Natural killer cell (primary cell): Measurements from ENCODE around the gene RNF31. TPM values are rescaled to one million over a fixed set of nuclear protein-coding genes. Genes with fewer than 3 reads are reported as not detected.

ENCODE experiments used
- ATAC-seq, 3 donors: fragments of 150-1000 bp in 2 of 3; fragments of 200-7000 bp in 1 of 3; cut with Tn5 transposase; 1 replicate in 1 of 3; 2 replicates in 2 of 3; pipeline ENCODE4 v1.10.0; 2021; ENCODE audit warnings: mild to moderate bottlenecking in 2 of 3, moderate library complexity in 2 of 3
- DNase-seq, 2 donors: peaks; one replicate each; pipeline versions ENCODE4 v3.0.0 to v3.0.0-alpha.2; 2013 to 2021; ENCODE audit warnings: mixed read lengths in 1 of 2
- H3K27ac ChIP-seq: one replicate; pipeline ENCODE4 v1.5.1; 2013; ENCODE audit warnings: mild to moderate bottlenecking, low read length
- H3K27me3 ChIP-seq: one replicate; pipeline ENCODE4 v1.6.1; 2013; ENCODE audit warnings: low read length; ENCODE audit not compliant: control insufficient read depth, insufficient read depth
- H3K36me3 ChIP-seq: one replicate; pipeline ENCODE4 v1.6.1; 2013; ENCODE audit warnings: low read length; ENCODE audit not compliant: control insufficient read depth, insufficient read depth
- H3K4me1 ChIP-seq: one replicate; pipeline ENCODE4 v1.6.1; 2013; ENCODE audit warnings: low read length; ENCODE audit not compliant: control insufficient read depth, insufficient read depth
- H3K4me3 ChIP-seq: one replicate; pipeline ENCODE4 v1.5.1; 2013; ENCODE audit warnings: low read length
- H3K9me3 ChIP-seq: one replicate; pipeline ENCODE4 v1.6.1; 2013; ENCODE audit warnings: low read length; ENCODE audit not compliant: control insufficient read depth, insufficient read depth
- H3K27ac Mint-ChIP-seq, 2 donors: one replicate each; pipeline ENCODE4 v1.8.0; 2022; ENCODE audit warnings: mild to moderate bottlenecking in 2 of 2, mixed read lengths in 2 of 2, moderate library complexity in 1 of 2
- H3K27me3 Mint-ChIP-seq, 2 donors: one replicate each; pipeline ENCODE4 v1.8.0; 2022; ENCODE audit warnings: low read depth in 2 of 2, mixed read lengths in 2 of 2
- H3K36me3 Mint-ChIP-seq: one replicate; pipeline ENCODE4 v1.8.0; 2022; ENCODE audit warnings: mixed read lengths
- H3K4me1 Mint-ChIP-seq, 2 donors: one replicate each; pipeline ENCODE4 v1.8.0; 2022; ENCODE audit warnings: mixed read lengths in 2 of 2
- H3K4me3 Mint-ChIP-seq: one replicate; pipeline ENCODE4 v1.8.0; 2022; ENCODE audit warnings: mild to moderate bottlenecking, moderate library complexity, mixed read lengths
- H3K9me3 Mint-ChIP-seq, 2 donors: one replicate each; pipeline ENCODE4 v1.8.0; 2022; ENCODE audit warnings: mixed read lengths in 2 of 2
- CTCF ChIP-seq: fragments of 200-600 bp; IDR thresholded peaks from one replicate; pipeline ENCODE4 v1.8.0; 2022; ENCODE audit warnings: antibody characterized with exemption
- WGBS: methylation state at CpG from one replicate; pipeline ENCODE4 v1.1.7; 2013; ENCODE audit warnings: missing lambda C conversion rate; ENCODE audit not compliant: insufficient coverage; 5-methylcytosine and 5-hydroxymethylcytosine counted together
- intact Hi-C: fragments of 100-400 bp; cut with micrococcal nuclease; formaldehyde crosslinking; loops from one replicate; pipeline ENCODE4 v1.14.2; 2022
- total RNA-seq, 4 donors: library from RNA; stranded (reverse); fragments of 120-200 nt in 1 of 4; gene quantifications; one replicate each; pipeline versions ENCODE4 v1.2.3 to v1.2.4, GENCODE V29; 2013 to 2022

RNF31 gene
- total RNA-seq, 3 donors from 2014 or later (not counting 1 experiment from before 2014, with no cell fraction given) = 96.9 to 134 (median 125) TPM

GRCh38 chr14:24122416-24122815, 24.9 kb upstream of the RNF31 start:
- Histone ChIP-seq H3K36me3 (peaks cover 51% of the 10 kb centered on the region), H3K4me3 (no peak overlapping the region), H3K9me3 (no peaks in the 10 kb centered on the region), H3K27me3 (no peaks in the 10 kb centered on the region), H3K27ac (no peak overlapping the region), H3K4me1 (no peaks in the 10 kb centered on the region)
- ATAC-seq = no peak
- no peaks in the 10 kb centered on the region for H3K27me3 Mint-ChIP-seq
- no peak overlapping the region for H3K4me3 Mint-ChIP-seq
- no peak for DNase-seq
- H3K27ac Mint-ChIP-seq = no peak overlapping the region
- no peaks in the 10 kb centered on the region for H3K4me1 Mint-ChIP-seq
- no peaks in the 10 kb centered on the region for H3K9me3 Mint-ChIP-seq
- 77% methylated on average over 4 of the region's 4 CpGs for WGBS
- H3K36me3 Mint-ChIP-seq = peaks cover 6% of the 10 kb centered on the region
- intact Hi-C loops = no loop called here
- TF ChIP-seq CTCF = no peak

- DNase-seq = no peak
- ATAC-seq = no peak
- Mint-ChIP-seq H3K4me3 (no peak overlapping the region), H3K9me3 (no peaks in the 10 kb centered on the region), H3K27me3 (no peaks in the 10 kb centered on the region), H3K4me1 (no peaks in the 10 kb centered on the region), H3K27ac (no peak overlapping the region), H3K36me3 (peaks cover 6% of the 10 kb centered on the region)
- no peak for TF ChIP-seq CTCF
- WGBS = 92% methylated on average over 8 of the region's 8 CpGs
- no peak overlapping the region for H3K4me3 ChIP-seq
- intact Hi-C loops = no loop called here
- no peak overlapping the region for H3K27ac ChIP-seq
- peaks cover 46% of the 10 kb centered on the region for H3K36me3 ChIP-seq
- no peaks in the 10 kb centered on the region for H3K9me3 ChIP-seq
- no peaks in the 10 kb centered on the region for H3K4me1 ChIP-seq
- H3K27me3 ChIP-seq = no peaks in the 10 kb centered on the region
These were observed 24.4 kb upstream of the RNF31 start for GRCh38 chr14:24122898-24123297.

- Histone ChIP-seq H3K27me3 (no peaks in the 10 kb centered on the region), H3K27ac (no peak overlapping the region), H3K4me1 (no peaks in the 10 kb centered on the region), H3K36me3 (peaks cover 38% of the 10 kb centered on the region), H3K4me3 (no peak overlapping the region), H3K9me3 (no peaks in the 10 kb centered on the region)
- intact Hi-C loops = no loop called here
- Mint-ChIP-seq H3K27me3 (no peaks in the 10 kb centered on the region), H3K36me3 (peaks cover 5% of the 10 kb centered on the region), H3K4me3 (no peak overlapping the region), H3K9me3 (no peaks in the 10 kb centered on the region), H3K27ac (peak overlapping the region; percentile 33 to 38), H3K4me1 (no peaks in the 10 kb centered on the region)
- DNase-seq (no peak), ATAC-seq (peak in 1 of 3 donors; percentile 35)
- 86% methylated on average over 9 of the region's 9 CpGs for WGBS
- no peak for TF ChIP-seq CTCF
These were observed 23.6 kb upstream of the RNF31 start for GRCh38 chr14:24123424-24124417.
